ENCODE results near the gene LRRC1. TPM values are rescaled to one million over a fixed set of nuclear protein-coding genes. Genes with fewer than 3 reads are reported as not detected.
"Not testable (repeated sequence)": the region's sequence is repeated elsewhere in the genome, so short reads cannot be mapped to it uniquely, and the experiment has no call there.

Gene LRRC1
- total RNA-seq, 4 donors from 2014 or later, result 39.0 to 62.5 (median 52.2) TPM

DNA sequence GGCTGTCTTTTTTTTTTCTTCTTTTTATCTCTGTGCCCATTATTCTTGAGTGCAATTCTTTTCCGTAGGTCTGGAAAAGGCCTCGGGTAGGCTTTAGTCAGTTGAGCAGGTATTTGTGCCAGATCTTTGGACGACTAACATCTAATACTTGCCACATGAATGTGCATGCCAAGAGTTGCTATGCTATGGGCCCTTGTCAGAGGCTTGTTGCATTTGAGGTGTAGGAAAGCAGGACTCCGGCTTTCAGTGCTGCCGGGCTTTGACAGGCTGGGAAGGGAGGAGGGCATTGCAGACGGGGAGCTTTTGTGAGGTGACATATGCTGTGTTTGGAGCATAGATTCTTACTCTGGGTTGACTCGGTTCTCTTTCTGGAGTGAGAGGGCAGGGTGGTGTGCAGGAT, 10.2 kb downstream of the LRRC1 start:
- intact Hi-C loops (cut with DNase I; ENCODE audit: low total_unique reads), result no loop called here
- 54 to 57% methylated on average over 7 of the region's 7 CpGs for WGBS, 2 donors

DNA sequence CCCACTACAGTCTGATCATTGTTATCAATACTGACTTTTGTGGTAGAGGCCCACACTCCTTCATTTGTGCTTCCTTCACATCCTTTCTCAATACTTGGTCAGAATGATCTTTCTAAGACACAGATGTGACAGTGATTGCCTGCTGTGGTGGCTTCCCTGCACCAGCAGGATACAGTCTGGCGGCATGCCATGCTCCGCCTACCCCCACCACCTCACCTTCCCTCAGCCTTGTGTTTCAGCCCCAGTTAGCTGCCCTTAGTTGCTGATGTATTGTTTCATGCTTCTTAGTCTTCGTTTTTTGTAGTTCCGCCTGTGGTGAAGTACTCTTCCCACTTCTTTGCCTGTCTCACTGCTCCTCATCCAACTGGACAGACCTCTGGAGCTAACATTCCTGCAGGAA, 10.9 kb downstream of the LRRC1 start:
- no peak overlapping the region for H3K4me3 ChIP-seq (ENCODE audit: low read depth, poor library complexity, severe bottlenecking)
- no peak for DNase-seq (ENCODE audit: low spot score in 2 of 2)
- no peak for TF ChIP-seq CTCF (IDR thresholded peaks at IDR 0.05)
- no peak for TF ChIP-seq POLR2A (IDR thresholded peaks at IDR 0.05)
- intact Hi-C loops (cut with DNase I; ENCODE audit: low total_unique reads), result no loop called here
- 76 to 79% methylated on average over 4 of the region's 4 CpGs for WGBS, 2 donors

More for the DNA sequence above, 10.2 kb downstream of the LRRC1 start:
- no peak overlapping the region for H3K4me3 ChIP-seq (ENCODE audit: low read depth, poor library complexity, severe bottlenecking)
- DNase-seq (ENCODE audit: low spot score in 2 of 2), result no peak
- no peak for TF ChIP-seq POLR2A (IDR thresholded peaks at IDR 0.05)
- TF ChIP-seq CTCF (IDR thresholded peaks at IDR 0.05), result no peak

- DNase-seq (ENCODE audit: low spot score in 2 of 2); H3K4me3 ChIP-seq (ENCODE audit: low read depth, poor library complexity, severe bottlenecking); intact Hi-C loops (cut with DNase I; ENCODE audit: low total_unique reads): not testable (repeated sequence)
- 93 to 98% methylated on average over 6 of the region's 6 CpGs for WGBS, 2 donors
These were observed 12.8 kb downstream of the LRRC1 start for GRCh38 chr6:53807606-53808005.

DNA sequence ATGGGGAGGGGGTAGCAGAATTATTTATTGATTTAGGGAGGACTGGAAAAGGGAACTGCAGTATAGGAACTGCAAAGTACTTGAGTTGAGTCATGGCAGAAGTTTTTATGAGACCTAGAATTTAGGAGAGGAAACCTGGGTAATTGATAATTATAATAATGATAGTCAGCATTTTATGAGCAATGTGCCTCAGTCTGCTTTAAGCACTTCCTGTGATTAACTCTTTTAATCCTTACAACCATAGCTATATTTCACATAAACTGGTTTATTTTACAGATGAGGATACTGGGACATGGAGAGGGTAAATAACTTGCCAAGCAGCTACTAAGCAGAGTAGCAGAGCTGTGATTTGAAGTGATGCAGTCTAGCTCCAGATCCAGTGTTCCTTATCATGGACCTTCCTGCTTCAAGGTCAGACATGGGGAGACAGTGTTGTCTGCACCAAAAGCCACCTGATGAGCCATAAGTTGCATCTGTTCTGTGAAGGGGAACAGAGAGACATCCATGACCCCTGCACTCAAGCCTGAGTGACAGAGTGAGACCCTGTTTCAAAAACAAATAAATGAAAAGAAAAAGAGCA, 13.6 kb downstream of the LRRC1 start:
- TF ChIP-seq POLR2A (IDR thresholded peaks at IDR 0.05), result no peak
- no peak for TF ChIP-seq CTCF (IDR thresholded peaks at IDR 0.05)
- intact Hi-C loops (cut with DNase I; ENCODE audit: low total_unique reads), result no loop called here
- no peak overlapping the region for H3K4me3 ChIP-seq (ENCODE audit: low read depth, poor library complexity, severe bottlenecking)
- no peak for DNase-seq (ENCODE audit: low spot score in 2 of 2)

DNA sequence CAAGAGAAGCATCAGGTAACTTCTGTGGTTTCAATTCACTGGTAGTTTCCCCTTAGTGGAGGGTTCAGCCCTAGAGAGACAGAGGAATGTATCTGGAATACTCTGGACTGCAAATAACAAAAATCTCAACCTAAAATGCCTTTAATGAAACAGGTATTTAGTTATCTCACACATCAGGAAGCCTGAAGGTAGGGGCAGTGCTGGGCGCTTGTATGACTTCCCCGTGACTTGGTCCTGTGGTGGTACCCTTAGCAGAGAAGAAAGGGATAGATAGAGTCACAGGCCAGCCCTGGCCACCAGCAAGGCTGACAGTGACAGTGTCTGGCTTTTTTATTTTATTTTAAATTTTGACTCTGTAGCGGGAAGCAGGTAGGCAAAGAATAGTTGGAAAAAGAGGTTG, 14.9 kb downstream of the LRRC1 start:
- no peak for DNase-seq (ENCODE audit: low spot score in 2 of 2)
- intact Hi-C loops (cut with DNase I; ENCODE audit: low total_unique reads), result no loop called here
- WGBS, 2 donors, result 94 to 97% methylated on average over 3 of the region's 3 CpGs
- TF ChIP-seq CTCF (IDR thresholded peaks at IDR 0.05) (no peak), POLR2A (IDR thresholded peaks at IDR 0.05) (no peak)
- H3K4me3 ChIP-seq (ENCODE audit: low read depth, poor library complexity, severe bottlenecking), result no peak overlapping the region

DNA sequence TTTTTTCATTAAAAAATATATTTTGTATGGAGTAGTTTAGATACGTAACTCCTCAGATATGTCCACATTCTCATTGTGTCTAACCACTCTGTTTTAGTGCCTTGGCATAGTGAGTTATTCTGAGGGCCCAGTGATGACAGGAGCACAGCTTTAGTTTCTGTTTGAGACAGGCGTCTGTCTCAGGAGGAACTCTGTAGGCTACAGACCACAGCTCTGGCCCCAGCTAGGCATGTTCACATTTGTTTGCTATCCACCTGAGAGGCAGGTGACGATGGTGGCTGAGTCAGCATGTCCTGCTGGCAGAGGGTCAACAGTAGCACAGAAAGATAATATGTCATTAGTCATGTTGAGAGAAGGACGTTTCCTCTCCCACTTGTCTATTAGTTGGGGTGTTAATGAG, 16.3 kb downstream of the LRRC1 start:
- intact Hi-C loops (cut with DNase I; ENCODE audit: low total_unique reads), result no loop called here

More for the DNA sequence above, 16.3 kb downstream of the LRRC1 start:
- no peak for TF ChIP-seq CTCF (IDR thresholded peaks at IDR 0.05)
- no peak for TF ChIP-seq POLR2A (IDR thresholded peaks at IDR 0.05)
- DNase-seq (ENCODE audit: low spot score in 2 of 2), result peak in 1 of 2 donors; percentile 59
- no peak overlapping the region for H3K4me3 ChIP-seq (ENCODE audit: low read depth, poor library complexity, severe bottlenecking)
- 25 to 39% methylated on average over 4 of the region's 4 CpGs for WGBS, 2 donors
